RWPE1 (cell line): ENCODE measurements around the gene BTBD16.

Source experiments
- CTCF ChIA-PET: fragments of 350-600 bp; sonication (Branson Sonifier 250); formaldehyde crosslinking; extraction: SDS; loops from one replicate; lab custom pipeline; 2021; lab: Yijun Ruan, JAX
- POLR2A ChIA-PET: fragments of 400-600 bp; formaldehyde crosslinking; extraction: SDS; loops from one replicate; lab custom pipeline; 2020; ENCODE audit warnings: antibody characterized with exemption; ENCODE audit not compliant: low non-redundant PET; lab: Yijun Ruan, JAX
- DNase-seq: peaks from one replicate; pipeline ENCODE4 v3.0.0; 2012; ENCODE audit warnings: low spot score
- H3K27ac ChIP-seq: fragments of 450-650 bp; 2 replicates; pipeline ENCODE4 v1.5.1; 2017
- CTCF ChIP-seq: fragments of 450-650 bp; conservative IDR thresholded peaks from 2 replicates; pipeline ENCODE4 v1.5.1; 2017; ENCODE audit warnings: low read depth, mild to moderate bottlenecking

BTBD16 gene

GRCh38 chr10:122294511-122295450, 23.7 kb downstream of the BTBD16 start:
- peak overlapping the region; percentile 82 for H3K27ac ChIP-seq
- DNase-seq, result no peak
- ChIA-PET POLR2A (interaction anchor here (0.6 to 0.7 kb wide), 3 partner anchors 10 to 1364 kb away, joined by 3 read pairs; no protein-coding TSS in a partner anchor), CTCF (interaction anchor here (0.6 to 2.4 kb wide), 7 partner anchors 9 to 152 kb away, joined by 3 to 13 read pairs (median 3); no protein-coding TSS in a partner anchor)
- TF ChIP-seq CTCF, result no peak

- TF ChIP-seq CTCF, result no peak
- no peak for DNase-seq
- POLR2A ChIA-PET, result no interaction called here
- CTCF ChIA-PET, result interaction anchor here (0.6 to 1.3 kb wide), 2 partner anchors 9 to 153 kb away, joined by 3 read pairs; no protein-coding TSS in a partner anchor
- peak overlapping the region; percentile 82 for H3K27ac ChIP-seq
Measured at GRCh38 chr10:122295451-122295809, 24.3 kb downstream of the BTBD16 start.

- no peak for TF ChIP-seq CTCF
- POLR2A ChIA-PET, result no interaction called here
- no peak for DNase-seq
- CTCF ChIA-PET, result interaction anchor here (0.5 to 0.7 kb wide), 2 partner anchors 29 to 269 kb away, joined by 3 to 5 read pairs; no protein-coding TSS in a partner anchor
- no peak overlapping the region for H3K27ac ChIP-seq
Measured at GRCh38 chr10:122296363-122297120, 25.4 kb downstream of the BTBD16 start.

- no peak for DNase-seq
- POLR2A ChIA-PET, result no interaction called here
- no peak overlapping the region for H3K27ac ChIP-seq
- CTCF ChIA-PET, result interaction anchor here (0.7 to 1.7 kb wide), 2 partner anchors 268 to 271 kb away, joined by 5 to 10 read pairs; no protein-coding TSS in a partner anchor
- no peak for TF ChIP-seq CTCF
Measured at GRCh38 chr10:122297583-122297982, 26.5 kb downstream of the BTBD16 start.

- ChIA-PET POLR2A (interaction anchor here (1.1 kb wide), 1 partner anchor 46 kb away, joined by 4 read pairs; no protein-coding TSS in a partner anchor), CTCF (interaction anchor here (0.5 to 1.7 kb wide), 13 partner anchors 18 to 335 kb away, joined by 3 to 26 read pairs (median 5); no protein-coding TSS in a partner anchor)
- TF ChIP-seq CTCF, result no peak
- peak overlapping the region; percentile 68 for H3K27ac ChIP-seq
- no peak for DNase-seq
Measured at GRCh38 chr10:122298206-122298597, 27.1 kb downstream of the BTBD16 start.
